ENCODE data around the gene AMFR. TPM values are rescaled to one million over a fixed set of nuclear protein-coding genes. Genes with fewer than 3 reads are reported as not detected.

The AMFR gene
- total RNA-seq, 1 experiment from 2014 or later, result 66.3 TPM

DNA sequence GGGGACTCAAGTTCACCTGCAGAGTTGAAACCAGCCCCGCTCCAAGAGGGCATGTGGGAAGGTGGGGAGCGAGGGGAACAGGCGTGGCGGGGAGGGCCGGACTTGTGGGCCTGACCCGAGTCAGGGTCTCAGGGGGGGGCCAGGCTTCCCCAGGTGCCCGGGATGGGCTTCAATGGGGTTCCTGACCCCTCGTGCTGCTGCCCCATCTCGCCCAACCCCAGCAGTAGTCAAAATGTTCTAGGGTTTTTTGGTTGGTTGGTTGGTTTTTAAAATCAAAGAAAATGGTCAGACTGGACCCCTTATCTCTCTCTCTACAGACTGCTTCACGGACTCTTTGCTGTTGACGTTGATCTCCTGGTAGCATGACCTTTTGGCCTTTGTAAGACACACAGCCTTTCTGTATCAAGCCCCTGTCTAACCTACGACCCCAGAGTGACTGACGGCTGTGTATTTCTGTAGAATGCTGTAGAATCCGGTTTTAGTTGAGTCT lies 69.5 kb downstream of the AMFR start:
- Histone ChIP-seq H3K4me3 (replicated peaks in 1 of 2; ENCODE audit: low read depth in 1 of 2, low read length in 2 of 2) (no peak overlapping the region), H3K9ac (ENCODE audit: low read length) (no peak overlapping the region), H3K4me1 (ENCODE audit: control insufficient read depth in 1 of 2, insufficient read depth in 2 of 2, low read length in 2 of 2) (peaks cover 13 to 16% of the 10 kb centered on the region in 2 experiments; a peak in 3 of 4 replicates), H3K27ac (ENCODE audit: low read depth, low read length) (no peak overlapping the region), H3K4me2 (ENCODE audit: low read length) (peak overlapping the region; percentile 79), H2AFZ (ENCODE audit: low read depth, low read length, poor library complexity, severe bottlenecking) (peak overlapping the region; percentile 58), H3K36me3 (ENCODE audit: control insufficient read depth in 1 of 2, insufficient read depth in 2 of 2, low read length in 2 of 2) (no peaks in the 10 kb centered on the region), H3K9me2 (ENCODE audit: insufficient read depth) (no peaks in the 10 kb centered on the region), H3K27me3 (ENCODE audit: insufficient read depth, low read length) (no peaks in the 10 kb centered on the region), H4K20me1 (ENCODE audit: insufficient read depth) (no peaks in the 10 kb centered on the region), H3K9me3 (ENCODE audit: control insufficient read depth in 1 of 2, insufficient read depth in 1 of 2, low read depth in 1 of 2, low read length in 2 of 2) (no peaks in the 10 kb centered on the region), H3K79me2 (ENCODE audit: insufficient read depth, low read length) (no peaks in the 10 kb centered on the region)
- CTCF ChIA-PET, result interaction anchor here (0.7 to 2.2 kb wide), 21 partner anchors 9 to 891 kb away, joined by 3 to 33 read pairs (median 4); partner anchors contain the start of gene MT2A
- DNase-seq (ENCODE audit: low read depth, low spot score) (no peak), ATAC-seq (no peak)
- intact Hi-C loops (cut with micrococcal nuclease), result loop anchor here (1.0 kb wide), 1 partner anchor 24 kb away; no protein-coding TSS in a partner anchor
- no peak for TF ChIP-seq YY1 (IDR thresholded peaks at IDR 0.05; ENCODE audit: extremely low read depth, insufficient replicate concordance, low read depth, low read length)
- TF ChIP-seq RAD21 (IDR thresholded peaks at IDR 0.05; ENCODE audit: low read depth), result no peak
- TF ChIP-seq ZNF274 (IDR thresholded peaks at IDR 0.05; ENCODE audit: low read depth, low read length), result no peak
- TF ChIP-seq, protein P1, sequence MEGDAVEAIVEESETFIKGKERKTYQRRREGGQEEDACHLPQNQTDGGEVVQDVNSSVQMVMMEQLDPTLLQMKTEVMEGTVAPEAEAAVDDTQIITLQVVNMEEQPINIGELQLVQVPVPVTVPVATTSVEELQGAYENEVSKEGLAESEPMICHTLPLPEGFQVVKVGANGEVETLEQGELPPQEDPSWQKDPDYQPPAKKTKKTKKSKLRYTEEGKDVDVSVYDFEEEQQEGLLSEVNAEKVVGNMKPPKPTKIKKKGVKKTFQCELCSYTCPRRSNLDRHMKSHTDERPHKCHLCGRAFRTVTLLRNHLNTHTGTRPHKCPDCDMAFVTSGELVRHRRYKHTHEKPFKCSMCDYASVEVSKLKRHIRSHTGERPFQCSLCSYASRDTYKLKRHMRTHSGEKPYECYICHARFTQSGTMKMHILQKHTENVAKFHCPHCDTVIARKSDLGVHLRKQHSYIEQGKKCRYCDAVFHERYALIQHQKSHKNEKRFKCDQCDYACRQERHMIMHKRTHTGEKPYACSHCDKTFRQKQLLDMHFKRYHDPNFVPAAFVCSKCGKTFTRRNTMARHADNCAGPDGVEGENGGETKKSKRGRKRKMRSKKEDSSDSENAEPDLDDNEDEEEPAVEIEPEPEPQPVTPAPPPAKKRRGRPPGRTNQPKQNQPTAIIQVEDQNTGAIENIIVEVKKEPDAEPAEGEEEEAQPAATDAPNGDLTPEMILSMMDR (IDR thresholded peaks at IDR 0.05 in 2 of 3, conservative IDR thresholded peaks at IDR 0.05 in 1 of 3; ENCODE audit: borderline replicate concordance in 1 of 3, insufficient read depth in 1 of 3, low read depth in 2 of 3, low read length in 2 of 3), result no peak
- TF ChIP-seq ELF1 (IDR thresholded peaks at IDR 0.05; ENCODE audit: borderline replicate concordance, low read depth), result no peak
- no peak for TF ChIP-seq ZFX (IDR thresholded peaks at IDR 0.05)
- TF ChIP-seq CBX3 (IDR thresholded peaks at IDR 0.05; ENCODE audit: low read depth), result no peak
- no peak for TF ChIP-seq SIN3A (IDR thresholded peaks at IDR 0.05; ENCODE audit: low read depth)
- TF ChIP-seq CEBPB (IDR thresholded peaks at IDR 0.05; ENCODE audit: low read depth), result no peak
- TF ChIP-seq, protein P2, sequence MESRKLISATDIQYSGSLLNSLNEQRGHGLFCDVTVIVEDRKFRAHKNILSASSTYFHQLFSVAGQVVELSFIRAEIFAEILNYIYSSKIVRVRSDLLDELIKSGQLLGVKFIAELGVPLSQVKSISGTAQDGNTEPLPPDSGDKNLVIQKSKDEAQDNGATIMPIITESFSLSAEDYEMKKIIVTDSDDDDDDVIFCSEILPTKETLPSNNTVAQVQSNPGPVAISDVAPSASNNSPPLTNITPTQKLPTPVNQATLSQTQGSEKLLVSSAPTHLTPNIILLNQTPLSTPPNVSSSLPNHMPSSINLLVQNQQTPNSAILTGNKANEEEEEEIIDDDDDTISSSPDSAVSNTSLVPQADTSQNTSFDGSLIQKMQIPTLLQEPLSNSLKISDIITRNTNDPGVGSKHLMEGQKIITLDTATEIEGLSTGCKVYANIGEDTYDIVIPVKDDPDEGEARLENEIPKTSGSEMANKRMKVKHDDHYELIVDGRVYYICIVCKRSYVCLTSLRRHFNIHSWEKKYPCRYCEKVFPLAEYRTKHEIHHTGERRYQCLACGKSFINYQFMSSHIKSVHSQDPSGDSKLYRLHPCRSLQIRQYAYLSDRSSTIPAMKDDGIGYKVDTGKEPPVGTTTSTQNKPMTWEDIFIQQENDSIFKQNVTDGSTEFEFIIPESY (IDR thresholded peaks at IDR 0.05; ENCODE audit: extremely low read depth, insufficient replicate concordance, low read length), result no peak
- no peak for TF ChIP-seq TCF7L2 (IDR thresholded peaks at IDR 0.05; ENCODE audit: borderline replicate concordance, extremely low read depth, insufficient read depth, insufficient read length)
- no peak for TF ChIP-seq POLR2A (IDR thresholded peaks at IDR 0.05; ENCODE audit: borderline replicate concordance, extremely low read depth, insufficient read depth, insufficient read length)
- TF ChIP-seq SRF (IDR thresholded peaks at IDR 0.05; ENCODE audit: low read depth), result no peak
- no peak for TF ChIP-seq EGR1 (IDR thresholded peaks at IDR 0.05; ENCODE audit: low read depth)
- TF ChIP-seq, protein P3, sequence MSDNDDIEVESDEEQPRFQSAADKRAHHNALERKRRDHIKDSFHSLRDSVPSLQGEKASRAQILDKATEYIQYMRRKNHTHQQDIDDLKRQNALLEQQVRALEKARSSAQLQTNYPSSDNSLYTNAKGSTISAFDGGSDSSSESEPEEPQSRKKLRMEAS (IDR thresholded peaks at IDR 0.05), result no peak
- TF ChIP-seq, protein P4, sequence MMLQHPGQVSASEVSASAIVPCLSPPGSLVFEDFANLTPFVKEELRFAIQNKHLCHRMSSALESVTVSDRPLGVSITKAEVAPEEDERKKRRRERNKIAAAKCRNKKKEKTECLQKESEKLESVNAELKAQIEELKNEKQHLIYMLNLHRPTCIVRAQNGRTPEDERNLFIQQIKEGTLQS (IDR thresholded peaks at IDR 0.05), result no peak
- no peak for TF ChIP-seq JUND (IDR thresholded peaks at IDR 0.05)
- BruUV-seq (replicated peaks), result no TSS peak
- RAD21 ChIA-PET (ENCODE audit: low non-redundant PET in 1 of 2, low total read pairs in 2 of 2, uncharacterized antibody in 2 of 2, unreplicated experiment in 2 of 2), result interaction anchor here (1.3 kb wide), 2 partner anchors 23 to 346 kb away, joined by 3 to 5 read pairs; no protein-coding TSS in a partner anchor
- POLR2A ChIA-PET, result interaction anchor here (1.0 kb wide), 1 partner anchor 95 kb away, joined by 4 read pairs; the partner anchor contains the start of gene NUDT21

All from HCT116 (cell line).